Suppressor macrophage treated with lipopolysaccharide for 4 hours (primary cell): ENCODE measurements around the gene C1orf159.
"Not testable (repeated sequence)": the region's sequence is repeated elsewhere in the genome, so short reads cannot be mapped to it uniquely, and the experiment has no call there.

Experiments used
- DNase-seq: peaks from one replicate; pipeline ENCODE4 v3.0.0-alpha.2; 2020

C1orf159 gene

GRCh38 chr1:1115786-1116700 is at the start of gene C1orf159:
C1orf159 (minus strand) TSS chr1:1116089; CDS start chr1:1091543, 24,546 bp downstream.
- DNase-seq: peak; percentile 99

DNA sequence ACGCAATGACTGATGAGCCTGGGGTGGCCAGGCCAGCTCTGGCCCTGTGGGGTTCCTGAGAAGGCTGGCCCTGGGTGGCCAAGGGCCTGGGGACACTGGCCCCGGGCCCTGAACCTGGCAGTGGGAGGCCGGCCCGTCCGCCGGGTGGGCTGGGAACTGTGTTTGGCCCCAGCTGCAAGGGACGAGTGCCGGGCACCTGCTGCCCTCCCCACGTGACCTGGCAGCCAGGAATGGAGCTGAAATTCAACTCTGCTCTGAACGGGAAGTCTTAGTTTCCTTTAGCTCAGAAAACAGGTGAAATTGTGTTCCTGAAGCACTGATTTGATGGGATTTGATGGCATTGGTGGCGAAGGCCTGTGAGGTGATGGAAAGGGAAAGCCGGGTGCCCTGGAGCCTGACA is 49.6 kb upstream of the C1orf159 start:
- no peak for DNase-seq

DNA sequence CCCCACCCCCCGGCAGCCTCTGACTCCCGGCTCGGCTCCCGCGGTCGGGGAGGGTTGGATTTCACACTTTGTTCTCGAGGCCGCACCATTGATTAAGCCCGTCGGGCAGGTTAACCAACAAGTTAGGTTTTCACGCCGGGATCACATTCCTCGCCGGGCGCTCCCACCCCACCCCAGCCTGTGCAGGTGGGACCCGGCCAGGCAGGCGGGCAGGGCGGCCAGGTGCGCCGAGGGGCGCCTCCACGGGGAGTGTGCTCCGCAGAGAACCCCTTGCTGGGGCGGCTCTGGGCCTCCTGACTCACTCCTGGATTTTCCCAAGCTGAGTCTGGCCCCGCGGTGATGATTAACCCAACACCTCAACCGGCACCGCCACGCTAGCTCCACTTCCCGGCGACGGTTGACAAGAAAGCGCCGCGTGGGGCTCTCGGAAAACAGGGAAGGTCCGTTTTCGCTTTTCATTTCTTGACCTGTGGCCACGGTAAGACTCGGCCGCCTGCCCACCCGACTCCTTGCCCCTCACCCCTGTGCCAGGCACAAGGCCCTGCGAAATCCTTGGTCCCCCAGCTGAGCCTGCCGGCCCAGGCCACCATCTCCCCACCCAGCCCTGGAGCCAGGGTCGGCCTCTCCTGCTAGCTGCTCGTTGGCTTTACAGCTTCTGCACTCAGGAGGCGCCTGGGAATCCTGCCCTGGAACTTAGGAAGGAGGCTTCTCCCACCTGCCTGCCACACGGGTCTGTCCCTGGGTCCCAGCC is 49.0 kb upstream of the C1orf159 start:
- no peak for DNase-seq

DNA sequence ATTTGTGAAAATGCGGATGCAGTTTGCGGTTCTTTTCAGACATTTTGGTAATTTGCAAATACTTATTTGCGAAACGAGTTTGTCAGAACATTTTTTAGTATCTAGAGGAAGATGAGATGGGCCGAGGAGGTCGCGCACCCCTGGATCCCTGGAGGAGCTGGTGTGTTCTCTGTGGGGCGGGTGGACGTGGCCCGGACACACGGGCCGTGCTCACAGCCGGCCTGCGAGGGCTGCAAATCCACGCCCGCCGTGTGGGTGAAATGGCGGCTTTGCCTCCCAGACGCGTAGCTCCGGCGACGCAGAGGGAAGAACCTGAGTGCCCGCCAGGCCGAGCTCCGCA is 48.4 kb upstream of the C1orf159 start:
- no peak for DNase-seq

DNA sequence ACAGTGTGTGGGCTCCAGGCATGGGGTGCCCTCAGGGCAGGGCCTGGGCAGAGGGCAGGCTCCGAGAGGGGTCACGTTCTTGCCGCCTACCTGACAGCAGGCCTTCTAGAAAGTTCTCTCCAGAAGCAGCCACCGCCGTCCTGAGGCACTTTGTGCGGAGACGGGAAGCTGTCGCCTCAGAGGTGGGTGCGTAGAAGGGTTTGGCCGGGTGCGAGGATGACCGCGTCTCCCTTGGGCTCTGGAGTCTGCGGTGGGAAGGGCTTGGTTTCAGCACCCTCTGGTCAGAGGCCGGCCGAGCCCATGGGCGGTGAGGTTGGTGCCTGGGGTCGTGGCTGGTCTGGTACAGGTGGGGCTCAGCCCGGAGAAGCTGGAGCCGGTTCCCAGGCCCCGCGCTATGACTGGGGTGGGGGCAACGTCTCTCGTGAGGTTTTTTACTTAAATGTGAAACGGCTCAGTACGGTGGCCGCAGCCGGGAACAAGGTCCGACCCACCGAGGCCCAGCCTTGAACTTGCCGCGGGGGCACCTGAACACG is 47.7 kb upstream of the C1orf159 start:
- no peak for DNase-seq

GRCh38 chr1:1162597-1163537 is 47.0 kb upstream of the C1orf159 start:
- no peak for DNase-seq

DNA sequence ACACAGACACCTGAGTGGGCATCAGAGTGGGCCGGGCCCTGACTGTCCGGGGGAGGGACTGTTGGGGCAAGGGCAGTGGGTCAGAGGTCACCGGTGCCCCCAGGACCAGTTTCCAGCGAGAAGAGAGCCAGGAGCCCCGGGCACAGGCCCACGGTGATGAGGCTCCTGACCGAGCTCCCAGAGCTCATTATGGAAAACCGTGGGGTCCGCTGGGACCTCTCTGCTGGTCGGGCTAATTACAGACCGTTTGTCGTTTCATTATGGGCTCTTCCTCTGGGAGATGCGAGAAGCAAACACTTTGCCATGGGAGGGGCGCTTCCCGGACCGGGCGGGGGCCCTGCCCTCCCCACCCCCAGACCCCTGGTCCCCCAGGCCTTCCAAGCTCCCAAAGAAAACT is 45.8 kb upstream of the C1orf159 start:
- DNase-seq: no peak

DNA sequence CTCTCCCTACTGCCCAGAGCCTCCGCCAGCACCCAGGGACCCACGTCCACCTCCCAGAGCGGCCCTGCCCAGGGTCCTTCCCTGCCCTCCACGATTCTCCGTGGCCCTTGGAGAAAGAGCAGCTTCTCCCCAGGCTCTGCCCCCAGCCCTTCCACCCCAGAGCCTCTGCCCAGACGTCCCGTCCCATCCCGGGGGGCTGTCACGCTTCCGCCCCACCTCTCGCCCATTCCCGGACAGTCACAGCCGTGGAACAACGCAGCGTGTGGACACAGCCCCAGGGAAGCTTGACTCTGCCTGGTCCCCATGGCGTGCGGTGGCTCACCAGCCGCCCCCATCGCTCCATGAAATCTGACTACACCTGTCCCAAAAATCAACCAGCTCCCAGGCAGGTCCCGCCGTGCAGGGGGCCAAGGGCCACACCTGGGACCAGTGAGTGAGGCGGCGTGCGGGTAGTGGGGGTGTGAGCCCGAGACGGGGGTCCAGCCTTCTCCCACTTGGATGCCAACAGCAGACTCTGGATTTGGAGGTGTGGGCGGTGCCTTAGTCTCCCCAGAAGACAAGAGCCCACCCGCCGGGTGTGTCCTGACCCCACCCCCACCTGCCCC is 45.3 kb upstream of the C1orf159 start:
- no peak for DNase-seq

- DNase-seq: no peak
Measured at GRCh38 chr1:1160281-1160930, 44.5 kb upstream of the C1orf159 start.

- peak; percentile 49 for DNase-seq
Measured at GRCh38 chr1:1157914-1158710, 42.2 kb upstream of the C1orf159 start.

- DNase-seq: peak; percentile 89
Measured at GRCh38 chr1:1157426-1157913, 41.6 kb upstream of the C1orf159 start.

DNA sequence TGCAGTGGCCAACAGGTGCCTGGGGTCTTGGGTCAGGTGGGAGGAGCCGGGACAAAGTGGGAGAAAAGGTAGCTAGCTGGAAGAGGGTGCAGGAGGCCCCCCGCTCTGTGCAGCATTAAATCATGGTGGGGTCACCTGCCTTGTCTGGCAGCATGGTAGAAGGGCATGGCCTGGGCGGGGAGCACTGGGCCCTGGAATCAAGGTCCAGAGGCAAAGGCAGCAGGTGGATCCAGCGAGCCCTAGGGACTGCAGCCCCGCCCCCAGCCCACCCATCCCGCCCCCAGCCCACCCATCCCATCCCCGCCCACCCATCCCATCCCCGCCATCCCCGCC is 41.1 kb upstream of the C1orf159 start:
- no peak for DNase-seq

DNA sequence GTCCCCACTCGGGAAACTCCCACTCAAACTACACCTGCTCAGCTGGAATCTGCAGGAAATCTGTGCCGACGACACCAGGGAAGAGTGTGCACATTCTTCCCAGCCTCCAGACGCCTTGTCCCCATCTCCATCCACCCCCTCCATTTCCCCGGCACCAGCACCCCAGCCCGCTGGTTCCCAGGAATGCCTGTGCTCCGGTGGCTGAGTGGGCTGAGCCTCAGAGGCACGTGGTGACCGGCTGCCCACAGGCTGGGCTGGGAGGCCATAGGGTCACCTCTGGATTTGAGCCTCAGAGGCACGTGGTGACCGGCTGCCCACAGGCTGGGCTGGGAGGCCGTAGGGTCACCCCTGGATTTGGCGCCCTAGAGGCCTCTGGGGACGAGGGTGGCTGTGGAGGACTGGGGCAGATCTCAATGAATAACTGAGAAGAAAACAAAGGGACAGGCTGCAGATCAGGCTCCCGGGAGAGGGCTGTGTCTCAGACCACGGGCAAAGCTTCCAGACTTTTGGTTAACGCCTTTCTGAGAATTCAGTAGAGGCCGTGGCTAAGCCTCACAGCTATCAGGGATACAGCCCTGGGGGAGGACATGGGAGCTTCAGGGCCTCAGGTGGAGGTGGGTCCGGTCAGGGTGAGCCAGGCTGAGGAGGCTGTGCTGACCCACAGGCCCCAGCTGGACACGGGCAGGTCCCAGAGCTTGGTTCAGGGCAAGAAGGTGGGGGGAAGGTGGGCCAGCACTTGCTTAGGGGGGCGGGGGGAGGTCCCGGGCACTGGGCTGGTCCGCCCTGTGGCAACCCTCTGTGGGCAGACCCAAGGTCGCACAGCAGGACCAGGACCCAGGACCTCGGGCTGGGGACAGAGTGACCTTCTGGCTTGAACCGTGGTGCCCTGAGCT is 40.5 kb upstream of the C1orf159 start:
- DNase-seq: no peak

GRCh38 chr1:1155258-1155657 is 39.4 kb upstream of the C1orf159 start:
- no peak for DNase-seq

DNA sequence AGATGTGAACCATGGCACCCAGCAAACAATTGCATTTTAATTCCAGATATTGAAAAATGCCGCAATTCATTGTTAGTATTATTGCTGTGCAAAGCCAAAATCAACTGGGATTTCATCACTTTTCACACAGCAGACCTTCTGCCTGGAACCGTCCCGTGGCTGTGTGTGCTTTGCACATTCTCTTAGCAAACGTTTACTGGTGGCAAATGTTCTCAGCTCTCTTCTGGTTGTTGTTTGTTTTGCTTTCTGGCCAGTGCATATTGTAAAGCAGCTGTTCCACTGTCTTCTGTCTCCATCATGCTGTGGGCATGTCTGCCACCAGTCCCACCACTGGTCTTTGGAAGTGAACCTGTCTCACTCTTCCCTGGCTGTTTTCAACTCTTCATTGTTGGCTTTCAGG is 38.0 kb upstream of the C1orf159 start:
- no peak for DNase-seq

- not testable (repeated sequence) for DNase-seq
Measured at GRCh38 chr1:1153215-1153614, 37.3 kb upstream of the C1orf159 start.

- DNase-seq: not testable (repeated sequence)
Measured at GRCh38 chr1:1152431-1152830, 36.5 kb upstream of the C1orf159 start.

- no peak for DNase-seq
Measured at GRCh38 chr1:1151306-1151705, 35.4 kb upstream of the C1orf159 start.

- DNase-seq: no peak
Measured at GRCh38 chr1:1150100-1150499, 34.2 kb upstream of the C1orf159 start.

GRCh38 chr1:1149416-1149815 is 33.5 kb upstream of the C1orf159 start:
- DNase-seq: no peak
